Activated CD4-positive, alpha-beta T cell treated with anti-CD3 and anti-CD28 coated beads for 24 hours (primary cell): Measurements from ENCODE around the gene TRIM31.
A peak's percentile ranks its signal among the peaks of the same experiment; 100 is the strongest.

ENCODE experiments used
- DNase-seq, 2 donors: peaks; one replicate each; pipeline ENCODE4 v3.0.0-alpha.2; 2020; ENCODE audit warnings: low read depth in 2 of 2

The TRIM31 gene

GRCh38 chr6:30113841-30114240, 951 bp upstream of the TRIM31 start:
- no peak for DNase-seq

GRCh38 chr6:30112402-30112994, 392 bp downstream of the TRIM31 start:
- no peak for DNase-seq

DNA sequence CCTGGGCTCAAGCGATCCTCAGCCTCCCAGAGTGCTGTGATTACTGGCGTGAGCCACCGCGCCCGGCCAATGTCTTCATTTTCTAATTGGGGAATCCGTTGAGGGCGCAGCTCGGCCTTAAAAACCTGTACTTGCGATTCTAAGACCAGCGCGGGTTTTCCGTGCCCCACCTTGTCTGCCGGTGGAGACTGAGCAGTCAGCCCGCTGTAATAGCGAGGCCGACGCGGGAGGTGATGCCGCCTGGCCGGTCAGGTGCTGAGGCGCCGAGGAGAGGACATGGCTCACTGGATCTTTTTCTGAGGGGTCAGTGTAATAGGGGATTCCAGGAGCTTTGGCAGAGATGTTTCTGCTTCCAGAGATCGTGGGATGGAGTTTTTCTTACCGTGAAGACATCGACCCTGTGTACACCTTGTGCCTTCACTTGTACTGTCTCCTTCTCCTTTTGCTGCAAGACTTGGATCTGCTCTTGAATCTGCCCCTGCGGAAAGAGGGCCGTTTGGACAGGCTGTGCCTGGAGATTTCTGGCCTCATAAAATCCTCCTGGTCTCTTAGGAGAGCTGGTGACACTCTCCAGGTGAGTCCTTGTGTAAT, 1.5 kb downstream of the TRIM31 start:
- no peak for DNase-seq

- DNase-seq: no peak
Observed at GRCh38 chr6:30104661-30105060, 8.2 kb downstream of the TRIM31 start.

- no peak for DNase-seq
Observed at GRCh38 chr6:30103872-30104179, 9.1 kb downstream of the TRIM31 start.

DNA sequence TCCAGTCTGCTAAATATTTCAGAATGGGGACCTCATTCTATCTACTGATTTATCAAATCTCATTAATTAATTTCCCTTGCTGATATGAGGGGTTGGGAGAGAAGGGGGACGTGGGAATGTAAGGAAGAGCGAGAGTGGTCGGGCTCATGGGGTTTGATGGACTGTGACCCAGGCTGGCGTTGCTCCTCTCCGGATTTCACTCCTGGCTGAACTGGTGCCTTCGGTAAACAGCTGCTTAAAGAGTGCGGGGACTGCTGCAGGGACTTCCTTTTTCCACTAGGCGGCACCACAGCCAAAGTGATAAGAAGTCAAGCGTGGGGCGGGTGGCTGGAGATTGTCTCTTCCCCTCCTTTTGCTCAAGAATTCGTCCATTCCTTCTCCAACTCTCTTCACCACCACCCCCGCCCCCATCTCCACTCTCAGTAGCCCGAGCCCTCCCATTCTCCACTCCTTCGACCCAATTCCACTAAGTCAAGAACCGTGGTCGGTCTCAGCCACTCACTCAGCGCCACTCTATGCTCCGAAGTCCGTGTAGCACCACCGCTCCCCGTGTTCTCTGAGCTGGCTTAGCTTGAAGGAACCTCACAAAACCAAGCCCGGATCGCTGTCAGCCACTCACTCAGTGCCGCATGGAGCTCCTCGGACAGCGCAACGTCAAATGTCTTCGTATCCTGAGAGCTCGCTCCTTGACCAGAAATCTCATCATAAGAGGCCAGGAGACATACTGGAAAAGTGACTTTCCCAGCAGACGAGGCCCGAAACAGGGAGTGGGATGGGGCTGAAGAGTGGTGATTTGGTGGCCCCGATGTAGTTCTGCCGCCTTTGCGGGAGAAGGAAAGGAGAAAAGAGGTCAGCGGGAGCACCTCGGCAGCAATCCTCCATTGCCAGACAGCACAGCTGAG, 9.7 kb downstream of the TRIM31 start:
- peak; percentile 77 to 78 for DNase-seq

DNA sequence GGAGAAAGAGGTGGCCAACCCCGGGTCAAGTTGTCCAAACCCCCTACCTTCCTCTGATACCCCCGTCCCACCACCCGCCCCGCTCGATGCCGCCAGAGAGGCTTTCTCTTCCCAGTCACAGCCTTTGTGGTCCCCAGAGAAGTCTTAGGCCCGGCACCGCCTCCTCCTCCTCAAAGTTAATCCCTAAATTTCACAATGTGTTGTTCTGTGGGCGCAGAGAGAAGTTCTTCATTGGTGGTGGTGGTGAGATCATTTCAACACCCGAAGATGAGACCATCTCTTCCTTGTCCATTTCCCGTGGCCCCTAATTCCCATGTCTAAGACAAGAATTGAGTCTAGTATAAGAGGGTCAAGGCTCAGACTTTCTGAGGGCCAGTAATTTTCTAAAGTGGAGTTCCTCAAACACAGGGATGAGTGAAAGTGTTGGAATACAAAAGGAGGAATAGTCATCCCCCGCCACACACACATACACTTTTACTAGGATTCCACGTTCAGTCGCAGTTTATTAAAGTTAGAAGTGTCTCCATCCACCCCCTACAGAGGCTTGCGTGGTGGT, 10.4 kb downstream of the TRIM31 start:
- no peak for DNase-seq

- peak; percentile 46 to 63 for DNase-seq
Observed at GRCh38 chr6:30101444-30102413, 11.2 kb downstream of the TRIM31 start.

GRCh38 chr6:30100585-30101443, 12.1 kb downstream of the TRIM31 start:
- no peak for DNase-seq

- DNase-seq: no peak
Observed at GRCh38 chr6:30100154-30100553, 12.7 kb downstream of the TRIM31 start.

DNA sequence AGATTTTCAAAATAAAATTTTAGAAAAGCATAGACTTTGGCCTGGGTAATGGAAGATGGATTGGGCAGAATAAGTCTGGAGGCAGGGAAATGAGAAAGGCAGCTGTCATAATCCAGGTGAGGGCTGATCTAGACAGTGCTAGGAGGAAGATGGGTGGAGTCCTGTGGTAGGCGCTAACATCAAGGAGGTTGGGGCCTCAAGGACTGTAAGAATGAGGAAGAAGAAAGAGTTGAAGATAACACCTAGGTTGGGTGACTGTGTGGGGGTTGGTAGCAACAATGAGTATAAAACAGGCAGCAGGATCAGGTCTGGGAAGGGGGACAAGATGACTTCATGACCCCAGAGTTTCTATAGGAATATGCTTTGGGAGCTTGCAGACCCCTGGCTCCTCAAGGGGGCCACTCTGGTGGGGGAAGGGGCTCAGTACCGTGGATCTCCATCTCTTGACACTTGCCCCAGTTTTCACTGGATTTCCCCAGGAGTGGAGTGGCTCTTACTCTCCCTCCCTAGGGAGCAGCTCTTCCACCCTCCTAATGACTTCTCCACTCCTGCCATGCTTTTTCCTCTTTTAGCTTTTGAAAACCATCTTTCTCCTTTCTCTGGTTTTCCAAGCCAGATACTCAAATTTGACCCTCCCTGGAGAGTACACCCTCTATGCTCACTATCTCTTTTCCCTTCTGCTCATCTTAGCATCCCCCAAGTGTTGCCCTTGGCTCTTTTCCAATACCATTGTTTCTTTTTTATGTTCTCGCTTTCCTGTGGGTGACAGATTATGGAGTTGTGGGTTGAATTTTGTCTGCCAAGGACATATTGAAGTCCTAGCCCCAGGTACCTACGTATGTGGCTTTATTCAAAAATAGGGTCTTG, 14.8 kb downstream of the TRIM31 start:
- no peak for DNase-seq

- no peak for DNase-seq
Observed at GRCh38 chr6:30096829-30097228, 16.1 kb downstream of the TRIM31 start.

GRCh38 chr6:30093951-30094661, 18.8 kb downstream of the TRIM31 start:
- no peak for DNase-seq

DNA sequence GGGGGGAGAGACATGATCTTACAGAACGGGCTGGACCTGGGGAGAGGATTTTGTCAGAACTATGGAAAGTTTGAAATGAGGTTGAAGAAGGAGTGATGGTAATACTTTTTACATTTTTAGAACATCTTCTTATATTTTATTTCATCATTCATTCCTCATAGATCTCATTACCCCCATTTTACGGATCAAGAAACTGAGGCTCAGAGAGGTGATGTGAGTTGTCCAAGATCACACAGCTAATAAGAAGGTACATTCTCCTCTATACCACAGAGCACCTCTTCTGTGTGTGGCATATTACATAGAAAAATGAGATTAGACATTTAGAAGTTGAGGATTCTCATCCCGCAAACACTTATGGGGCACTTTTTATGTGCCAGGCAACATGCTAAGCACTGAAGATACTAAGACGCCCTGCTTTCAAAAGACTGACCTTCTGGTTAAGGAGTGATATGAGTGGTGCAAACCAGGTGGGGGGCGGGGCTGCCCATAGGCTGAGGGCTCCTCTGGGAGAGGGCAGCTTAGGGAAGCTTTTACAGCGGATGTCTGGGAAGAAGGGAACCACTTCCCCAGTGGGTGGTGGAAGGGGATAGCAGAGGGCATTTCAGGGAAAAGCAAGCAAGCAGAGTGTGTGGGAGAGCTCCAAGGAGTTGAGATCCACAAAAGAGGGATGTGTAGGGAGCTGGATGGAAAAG, 19.9 kb downstream of the TRIM31 start:
- no peak for DNase-seq

DNA sequence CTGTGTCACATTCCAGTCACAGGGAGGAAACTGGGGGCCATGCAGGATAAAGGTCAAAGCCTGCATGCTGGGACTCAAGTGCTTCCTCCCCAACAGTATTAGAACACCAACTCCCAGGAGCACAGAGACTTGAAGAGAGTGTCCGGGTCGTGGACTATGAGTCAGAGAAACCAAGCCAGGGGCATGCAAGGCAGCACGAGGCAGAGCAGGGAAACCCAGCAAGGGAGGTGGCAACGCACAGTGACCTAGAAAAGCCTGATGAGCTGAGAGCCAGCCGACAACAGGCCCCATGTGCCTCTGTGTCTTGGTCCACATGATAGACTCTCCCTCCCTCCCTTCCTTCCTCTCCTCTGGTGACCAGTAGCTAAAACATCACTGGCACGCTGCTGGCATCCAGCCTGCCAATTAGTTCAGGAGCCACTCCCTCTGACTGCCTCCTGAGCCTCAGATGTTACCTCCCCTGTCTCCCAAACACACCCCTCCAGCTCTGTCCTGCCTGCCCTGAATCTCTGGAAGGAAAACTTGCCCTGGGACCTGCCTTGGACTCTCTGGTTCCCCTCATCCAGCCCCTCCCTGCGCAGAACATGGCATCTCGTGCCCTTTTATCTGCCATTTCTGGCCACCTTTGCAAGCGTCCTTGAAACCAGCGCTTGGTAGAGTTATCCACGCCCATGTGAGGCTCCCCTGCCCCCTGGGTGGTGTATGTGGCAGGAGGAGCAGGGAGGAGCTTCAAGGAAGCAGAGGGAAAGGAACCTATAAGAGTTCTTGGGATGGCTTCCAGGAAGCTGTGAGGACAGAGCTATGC, 21.1 kb downstream of the TRIM31 start:
- DNase-seq: no peak

DNA sequence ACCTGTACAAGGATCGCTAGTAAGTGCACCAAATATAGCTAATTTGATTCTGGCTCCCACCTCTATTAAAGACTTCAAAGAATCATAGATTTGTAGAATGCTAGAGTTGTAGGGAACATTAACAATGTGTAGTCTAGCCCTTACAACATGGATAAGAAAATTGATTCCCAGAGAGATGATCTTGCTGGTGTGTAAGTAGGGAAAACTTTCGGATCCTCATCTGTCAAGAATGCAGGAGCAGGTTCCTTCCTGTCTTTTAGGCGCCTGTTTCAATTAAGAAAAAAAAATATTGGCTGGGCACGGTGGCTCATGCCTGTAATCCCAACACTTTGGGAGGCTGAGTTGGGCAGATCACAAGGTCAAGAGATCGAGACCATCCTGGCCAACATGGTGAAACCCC, 25.0 kb downstream of the TRIM31 start:
- DNase-seq: no peak

- no peak for DNase-seq
Observed at GRCh38 chr6:30077218-30077617, 35.7 kb downstream of the TRIM31 start.
